ENCODE data around the gene GOLIM4.
A peak's percentile ranks its signal among the peaks of the same experiment; 100 is the strongest.

The GOLIM4 gene

GRCh38 chr3:168080499-168081170 is 15.1 kb downstream of the GOLIM4 start:
- TF ChIP-seq TCF4 (CRISPR knock-in tag; IDR thresholded peaks at IDR 0.05; ENCODE audit: borderline replicate concordance) = no peak
- TF ChIP-seq BACH2 (CRISPR knock-in tag; IDR thresholded peaks at IDR 0.05; ENCODE audit: borderline replicate concordance) = no peak
- no peak for TF ChIP-seq GLIS3 (CRISPR knock-in tag; IDR thresholded peaks at IDR 0.05)
- no peak for TF ChIP-seq ISL1 (CRISPR knock-in tag; IDR thresholded peaks at IDR 0.05)
- TF ChIP-seq ZC3H10 (CRISPR knock-in tag; IDR thresholded peaks at IDR 0.05) = no peak
- TF ChIP-seq CREB5 (CRISPR knock-in tag; IDR thresholded peaks at IDR 0.05; ENCODE audit: low read depth) = no peak
- no peak for TF ChIP-seq ZFP3 (CRISPR knock-in tag; IDR thresholded peaks at IDR 0.05)
- TF ChIP-seq PPARA (CRISPR knock-in tag; IDR thresholded peaks at IDR 0.05; ENCODE audit: borderline replicate concordance) = no peak
- no peak; the same call in 1 of the 3 replicates for ATAC-seq

- TF ChIP-seq ESRRG (CRISPR knock-in tag; IDR thresholded peaks at IDR 0.05) (no peak), ZFP3 (CRISPR knock-in tag; IDR thresholded peaks at IDR 0.05) (no peak), CSRNP3 (CRISPR knock-in tag; IDR thresholded peaks at IDR 0.05) (no peak), TCF4 (CRISPR knock-in tag; IDR thresholded peaks at IDR 0.05; ENCODE audit: borderline replicate concordance) (peak; percentile 48), TSHZ2 (CRISPR knock-in tag; IDR thresholded peaks at IDR 0.05) (peak; percentile 58; the same call in 1 of the 2 replicates), ISL1 (CRISPR knock-in tag; IDR thresholded peaks at IDR 0.05) (peak; percentile 51)
- peak; percentile 32; the same call in 1 of the 3 replicates for ATAC-seq
These were observed 15.7 kb downstream of the GOLIM4 start for GRCh38 chr3:168080022-168080421.

- no peak for TF ChIP-seq TOX (CRISPR knock-in tag; IDR thresholded peaks at IDR 0.05; ENCODE audit: borderline replicate concordance)
- no peak for TF ChIP-seq BACH2 (CRISPR knock-in tag; IDR thresholded peaks at IDR 0.05; ENCODE audit: borderline replicate concordance)
- no peak for TF ChIP-seq SNAI2 (CRISPR knock-in tag; IDR thresholded peaks at IDR 0.05)
- no peak for TF ChIP-seq ARNTL (CRISPR knock-in tag; IDR thresholded peaks at IDR 0.05; ENCODE audit: borderline replicate concordance, low read depth)
- no peak for TF ChIP-seq CSRNP3 (CRISPR knock-in tag; IDR thresholded peaks at IDR 0.05)
- no peak for TF ChIP-seq ESRRG (CRISPR knock-in tag; IDR thresholded peaks at IDR 0.05)
- no peak for TF ChIP-seq CREB5 (CRISPR knock-in tag; IDR thresholded peaks at IDR 0.05; ENCODE audit: low read depth)
- no peak for TF ChIP-seq OSR1 (CRISPR knock-in tag; IDR thresholded peaks at IDR 0.05)
- no peak for TF ChIP-seq ZFP3 (CRISPR knock-in tag; IDR thresholded peaks at IDR 0.05)
- TF ChIP-seq ZFP30 (CRISPR knock-in tag; IDR thresholded peaks at IDR 0.05) = no peak
- no peak for TF ChIP-seq TCF4 (CRISPR knock-in tag; IDR thresholded peaks at IDR 0.05; ENCODE audit: borderline replicate concordance)
- no peak for TF ChIP-seq TSHZ2 (CRISPR knock-in tag; IDR thresholded peaks at IDR 0.05)
- no peak for ATAC-seq
These were observed 18.6 kb downstream of the GOLIM4 start for GRCh38 chr3:168077091-168077490.

Data from SK-N-SH treated with all-trans-retinoic acid at 6 μM for 48 hours (cell line).